Measurements from ENCODE around the gene SPACA6.
"Not testable (repeated sequence)": the region's sequence is repeated elsewhere in the genome, so short reads cannot be mapped to it uniquely, and the experiment has no call there.

Gene SPACA6, protein sequence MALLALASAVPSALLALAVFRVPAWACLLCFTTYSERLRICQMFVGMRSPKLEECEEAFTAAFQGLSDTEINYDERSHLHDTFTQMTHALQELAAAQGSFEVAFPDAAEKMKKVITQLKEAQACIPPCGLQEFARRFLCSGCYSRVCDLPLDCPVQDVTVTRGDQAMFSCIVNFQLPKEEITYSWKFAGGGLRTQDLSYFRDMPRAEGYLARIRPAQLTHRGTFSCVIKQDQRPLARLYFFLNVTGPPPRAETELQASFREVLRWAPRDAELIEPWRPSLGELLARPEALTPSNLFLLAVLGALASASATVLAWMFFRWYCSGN

DNA sequence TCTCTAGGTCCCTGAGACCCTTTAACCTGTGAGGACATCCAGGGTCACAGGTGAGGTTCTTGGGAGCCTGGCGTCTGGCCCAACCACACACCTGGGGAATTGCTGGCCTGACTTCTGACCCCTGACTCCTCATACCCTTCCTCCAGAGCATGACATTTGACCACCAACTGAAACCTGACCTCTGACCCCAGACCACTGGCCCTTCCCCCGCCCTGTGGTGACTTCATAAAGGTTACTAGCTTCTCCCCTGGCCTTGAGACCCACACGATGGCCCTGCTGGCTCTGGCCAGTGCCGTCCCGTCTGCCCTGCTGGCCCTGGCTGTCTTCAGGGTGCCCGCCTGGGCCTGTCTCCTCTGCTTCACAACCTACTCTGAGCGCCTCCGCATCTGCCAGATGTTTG is at the start of gene SPACA6:
TSS of gene SPACA6 (plus strand) at position 71 of the 400 bp plus-strand sequence. CDS start at position 268, 197 bp downstream.
- no peak for DNase-seq

DNA sequence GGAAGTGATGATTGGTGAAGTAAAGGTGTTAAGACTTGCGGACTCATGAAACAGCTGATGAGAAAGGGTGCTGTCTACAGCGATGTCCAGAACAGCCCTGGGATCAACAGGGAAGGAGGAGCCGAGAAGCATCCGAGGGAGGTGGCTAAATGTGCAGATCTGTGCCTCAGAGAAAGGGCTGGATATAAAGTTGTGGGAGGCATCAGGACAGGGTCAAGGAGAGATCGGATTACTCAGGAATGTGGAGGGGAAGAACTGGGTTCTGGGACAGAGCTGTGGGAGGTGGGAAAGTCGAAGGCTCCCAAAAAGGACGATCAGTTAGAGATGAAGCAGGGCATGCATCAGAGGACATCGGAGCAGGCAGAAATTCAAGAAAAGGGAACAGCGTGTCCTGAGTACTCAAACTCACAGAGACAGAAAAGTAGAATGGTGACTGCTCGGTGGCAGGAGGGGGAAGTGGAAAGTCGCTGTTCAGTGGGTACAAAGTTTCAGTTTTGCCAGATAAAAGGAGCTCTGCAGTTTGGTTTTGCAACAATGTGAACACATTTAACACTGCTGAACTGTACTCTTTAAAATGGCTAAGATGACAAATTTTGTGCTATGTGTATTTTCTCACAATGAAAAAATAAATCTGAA is 48.4 kb upstream of the SPACA6 start:
- DNase-seq, result no peak

DNA sequence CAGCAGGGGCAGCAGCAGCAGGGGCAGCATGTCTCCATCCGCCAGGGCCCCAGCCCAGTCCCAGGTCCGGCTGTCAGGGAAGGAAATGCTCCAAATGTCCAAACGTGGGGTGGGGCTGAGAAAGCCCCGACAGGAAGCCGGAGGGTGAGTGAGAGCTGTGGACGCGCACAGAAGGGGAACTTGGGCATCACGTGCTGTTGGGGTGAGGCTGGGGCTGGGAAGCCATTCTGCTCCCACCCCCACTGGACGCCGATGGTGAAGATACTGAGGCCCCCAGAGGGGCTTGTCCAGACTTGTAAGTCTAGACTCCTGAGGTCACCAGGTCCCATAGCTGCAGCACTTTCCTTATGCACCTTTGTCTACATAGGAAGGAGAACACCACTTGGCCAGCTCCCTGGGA is 46.4 kb upstream of the SPACA6 start, which contains the start of gene SIGLEC14:
TSS of gene SIGLEC14 (minus strand) at position 96 of the 400 bp plus-strand sequence. CDS start at position 30, 66 bp downstream.
- not testable (repeated sequence) for DNase-seq

DNA sequence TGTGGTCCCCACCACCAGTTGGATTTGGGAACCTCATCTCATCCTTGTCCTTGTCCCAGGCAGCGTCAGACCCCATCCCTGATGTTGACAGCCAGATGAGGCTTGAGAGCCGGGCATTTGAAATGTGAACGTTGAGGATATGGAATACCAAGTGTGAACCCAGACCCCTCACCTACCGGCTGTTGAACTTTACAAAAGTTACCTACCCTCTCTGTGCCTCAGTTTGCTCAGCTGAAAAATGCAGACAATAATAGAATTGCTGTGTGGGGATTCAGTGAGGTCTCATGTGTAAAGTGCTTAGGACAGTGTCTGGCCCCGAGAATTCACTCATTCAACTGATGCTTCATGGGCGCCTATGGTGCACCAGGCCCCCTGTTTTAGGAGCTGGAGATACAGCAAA is 45.8 kb upstream of the SPACA6 start:
- DNase-seq, result no peak

DNA sequence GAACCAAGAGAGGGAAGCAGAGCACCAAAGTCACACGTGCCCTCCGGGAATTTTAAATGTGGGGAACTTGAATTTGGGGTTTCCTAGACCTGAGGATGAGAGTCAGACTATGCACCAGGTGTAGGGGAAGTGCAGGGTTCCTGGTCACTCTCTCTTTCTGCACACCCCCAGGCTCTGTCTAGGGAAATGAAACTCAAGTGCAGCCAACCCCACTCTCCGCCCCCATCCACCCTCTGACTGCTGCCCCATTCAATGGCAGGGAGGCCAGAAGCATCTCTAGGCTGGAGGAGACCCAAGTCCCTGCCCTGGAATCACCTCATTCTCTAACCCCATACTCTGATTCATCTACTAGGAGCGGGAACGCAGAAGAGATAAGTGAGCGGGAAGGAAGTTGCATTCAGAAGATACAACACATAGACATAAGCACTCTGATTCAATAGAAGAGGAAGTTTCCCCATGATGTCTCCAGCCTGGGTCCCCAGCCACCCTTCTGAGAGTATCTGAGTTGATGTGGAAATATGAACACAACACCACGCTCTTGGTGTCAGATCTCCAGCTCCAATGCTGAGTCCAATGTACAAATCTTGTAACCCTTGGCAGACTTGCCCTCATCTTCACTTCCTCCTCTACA is 41.8 kb upstream of the SPACA6 start:
- DNase-seq, result no peak

DNA sequence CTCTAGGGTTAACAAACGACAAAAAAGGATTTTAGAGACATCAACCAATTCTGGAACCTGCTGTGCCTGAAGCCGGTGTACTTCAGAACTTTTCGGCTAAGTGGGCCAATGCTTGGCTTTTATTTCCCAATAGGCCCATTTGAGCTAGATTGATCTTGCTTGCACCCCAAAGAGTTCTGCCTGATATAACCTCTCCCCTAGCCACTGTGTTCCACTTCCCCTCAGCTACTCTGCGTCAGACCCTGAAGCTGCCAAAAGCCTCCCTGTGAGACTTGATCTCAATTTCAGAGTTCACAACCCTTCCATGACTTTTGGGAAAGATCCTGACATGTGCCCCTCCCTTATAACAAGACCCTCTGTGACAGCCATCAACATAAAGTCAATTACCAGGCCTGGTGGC is 40.9 kb upstream of the SPACA6 start:
- no peak for DNase-seq

DNA sequence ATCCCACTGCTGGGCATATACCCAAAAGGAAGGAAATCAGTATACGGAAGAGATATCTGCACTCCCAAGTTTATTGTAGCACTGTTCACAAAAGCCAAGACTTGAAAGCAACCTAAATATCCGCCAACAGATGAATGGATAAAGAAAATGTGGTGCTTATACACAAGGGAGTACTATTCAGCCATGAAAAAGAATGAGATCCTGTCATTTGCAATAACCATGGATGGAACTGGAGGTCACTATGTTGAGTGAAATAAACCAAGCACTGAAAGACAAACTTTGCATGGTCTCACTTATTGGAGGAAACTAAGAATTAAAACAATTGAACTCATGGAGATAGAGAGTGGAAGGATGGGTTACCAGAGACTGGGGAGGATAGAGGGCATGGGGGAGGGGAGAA is 40.0 kb upstream of the SPACA6 start:
- no peak for DNase-seq

DNA sequence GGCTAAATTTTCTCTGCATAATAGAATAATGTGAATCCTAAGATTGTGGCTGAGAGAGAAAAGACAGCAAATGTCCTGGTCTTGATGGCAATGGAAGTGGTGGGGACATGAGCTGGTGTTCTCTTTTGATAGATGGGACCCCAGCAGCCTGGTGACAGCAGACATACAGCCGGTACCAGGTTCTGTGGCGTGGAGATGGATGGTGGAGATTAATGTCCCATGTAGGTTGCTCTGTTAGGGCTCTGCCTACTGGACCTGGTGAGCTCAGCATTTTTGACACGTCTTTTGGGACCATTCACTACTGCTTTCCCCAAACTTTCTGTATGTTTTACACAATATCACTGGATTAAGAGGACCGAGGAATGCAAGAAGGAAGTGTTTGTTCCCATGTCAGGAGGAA is 38.3 kb upstream of the SPACA6 start:
- DNase-seq, result no peak

DNA sequence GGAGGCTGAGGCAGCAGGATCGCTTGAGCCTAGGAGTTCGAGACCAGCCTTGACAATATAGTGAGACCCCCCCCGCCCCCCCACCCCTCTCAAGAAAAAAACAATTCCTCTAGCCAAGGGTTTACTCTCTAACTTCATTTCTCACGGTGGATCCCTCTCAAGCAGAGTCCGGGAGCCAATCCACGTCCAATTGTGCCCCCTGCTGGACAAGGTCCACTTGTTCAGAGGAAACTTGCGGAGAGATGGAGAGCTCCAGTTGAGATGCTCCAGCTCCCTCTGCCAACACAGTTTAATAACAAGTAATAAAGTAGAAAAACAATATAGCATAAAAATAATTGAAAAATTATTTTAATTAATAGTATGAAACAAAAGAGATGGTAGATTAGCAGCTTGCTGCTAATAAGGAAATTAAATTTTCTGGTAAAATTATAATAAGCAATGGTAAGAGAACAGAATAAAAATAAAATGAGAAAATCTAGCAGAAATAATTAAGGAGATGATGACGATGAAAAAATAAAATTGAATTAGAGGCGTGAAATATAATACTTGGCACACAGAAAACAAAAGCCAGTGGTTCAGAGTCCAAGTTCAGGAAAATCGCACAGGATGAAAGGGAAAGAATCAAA is 32.0 kb upstream of the SPACA6 start:
- peak in 1 of 2 experiments; percentile 2 for DNase-seq

DNA sequence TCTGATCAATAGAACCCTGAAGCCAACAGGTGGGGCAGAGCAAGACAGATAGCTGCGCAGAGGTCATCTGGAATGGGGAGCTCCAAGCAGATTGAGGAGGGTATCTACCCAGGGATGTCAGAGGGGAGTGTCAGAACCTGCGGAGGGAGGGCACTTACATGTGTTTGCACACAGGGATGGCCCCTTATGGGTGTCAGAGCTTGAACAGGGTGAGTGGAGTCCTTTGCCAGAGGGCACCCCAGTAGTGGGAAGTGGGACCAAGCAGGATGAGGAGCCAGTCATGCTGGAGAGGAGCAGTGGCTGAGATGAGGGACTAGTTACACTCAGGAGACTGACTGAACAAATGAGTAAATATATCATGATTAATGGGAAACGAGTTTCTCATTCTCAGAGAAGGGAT is 29.5 kb upstream of the SPACA6 start:
- no peak for DNase-seq

DNA sequence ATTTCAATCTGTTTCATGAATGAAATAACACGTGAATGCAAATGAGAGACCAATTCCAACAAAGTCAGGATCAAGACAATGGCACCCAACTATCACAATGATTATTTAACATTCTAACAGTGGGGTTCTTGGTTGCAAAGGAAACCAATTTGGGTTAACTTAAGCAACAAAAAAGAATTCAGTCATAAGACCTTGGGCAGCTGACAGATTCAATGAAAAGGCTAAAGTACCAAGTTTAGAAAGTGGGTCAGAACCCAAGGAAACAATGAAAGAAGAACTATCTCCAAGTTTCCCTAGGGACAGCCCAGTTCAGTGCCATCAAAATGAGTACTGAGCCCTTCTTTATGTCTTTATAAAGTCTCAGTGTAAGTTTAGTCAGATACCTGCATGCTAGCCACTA is 29.0 kb upstream of the SPACA6 start:
- DNase-seq, result no peak

DNA sequence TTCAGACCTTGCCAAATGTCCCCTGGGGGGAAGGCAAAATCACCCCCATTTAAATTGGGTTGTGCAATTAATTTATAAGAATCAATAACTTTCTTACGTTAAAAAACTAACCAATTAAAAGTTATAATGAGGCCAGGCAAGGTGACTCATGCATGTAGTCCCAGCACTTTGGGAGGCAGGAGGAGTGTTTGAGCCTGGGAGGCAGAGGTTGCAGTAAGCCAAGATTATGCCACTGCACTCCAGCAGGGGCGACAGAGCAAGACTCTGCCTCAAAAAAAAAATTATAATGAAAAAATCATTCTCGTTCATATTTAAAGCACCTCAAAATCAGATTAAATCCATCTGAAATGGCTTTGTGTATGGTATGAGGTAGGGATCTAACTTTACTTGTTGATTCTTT is 28.1 kb upstream of the SPACA6 start:
- DNase-seq, result no peak

DNA sequence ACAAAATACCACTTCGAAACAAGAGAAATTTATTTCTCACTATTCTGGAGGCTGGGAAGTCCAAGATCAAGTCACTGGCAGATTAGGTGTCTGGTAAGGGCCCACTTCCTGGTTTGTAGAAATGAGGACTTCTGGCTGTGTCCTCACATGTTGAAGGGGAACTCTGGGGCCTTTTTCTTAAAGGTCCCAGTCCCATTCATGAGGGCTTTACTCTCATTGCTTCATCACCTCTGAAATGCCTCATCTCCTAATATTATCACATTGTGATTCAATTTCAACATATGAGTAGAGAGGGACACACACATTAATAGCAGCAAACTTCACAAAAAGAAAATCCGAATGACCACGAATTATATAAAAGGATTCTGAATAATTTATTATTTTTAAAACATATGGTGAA is 24.9 kb upstream of the SPACA6 start:
- no peak for DNase-seq

DNA sequence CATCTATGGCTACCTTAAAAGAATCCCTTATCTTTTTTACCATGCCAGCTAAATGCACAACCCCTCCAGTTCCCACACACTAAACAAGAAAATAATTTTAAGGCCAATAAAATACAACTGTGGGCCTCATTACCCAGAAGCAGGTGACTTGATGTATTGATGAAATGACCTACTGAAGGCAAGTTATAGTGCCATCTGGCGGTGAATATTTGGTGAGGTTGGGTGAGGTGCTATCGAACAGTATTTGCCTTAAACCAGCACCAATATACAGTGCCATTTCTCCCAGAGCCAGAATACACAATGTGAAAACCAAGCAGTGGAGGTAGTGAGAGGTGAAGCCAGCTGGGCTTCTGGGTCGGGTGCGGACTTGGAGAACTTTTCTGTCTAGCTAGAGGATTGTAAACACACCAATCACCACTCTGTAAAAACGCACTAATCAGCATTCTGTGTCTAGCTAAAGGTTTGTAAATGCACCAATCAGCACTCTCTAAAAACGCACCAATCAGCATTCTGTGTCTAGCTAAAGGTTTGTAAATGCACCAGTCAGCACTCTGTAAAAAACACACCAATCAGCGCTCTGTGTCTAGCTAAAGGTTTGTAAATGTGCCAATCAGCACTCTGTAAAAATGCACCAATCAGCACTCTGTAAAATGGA is 17.1 kb upstream of the SPACA6 start:
- not testable (repeated sequence) for DNase-seq

DNA sequence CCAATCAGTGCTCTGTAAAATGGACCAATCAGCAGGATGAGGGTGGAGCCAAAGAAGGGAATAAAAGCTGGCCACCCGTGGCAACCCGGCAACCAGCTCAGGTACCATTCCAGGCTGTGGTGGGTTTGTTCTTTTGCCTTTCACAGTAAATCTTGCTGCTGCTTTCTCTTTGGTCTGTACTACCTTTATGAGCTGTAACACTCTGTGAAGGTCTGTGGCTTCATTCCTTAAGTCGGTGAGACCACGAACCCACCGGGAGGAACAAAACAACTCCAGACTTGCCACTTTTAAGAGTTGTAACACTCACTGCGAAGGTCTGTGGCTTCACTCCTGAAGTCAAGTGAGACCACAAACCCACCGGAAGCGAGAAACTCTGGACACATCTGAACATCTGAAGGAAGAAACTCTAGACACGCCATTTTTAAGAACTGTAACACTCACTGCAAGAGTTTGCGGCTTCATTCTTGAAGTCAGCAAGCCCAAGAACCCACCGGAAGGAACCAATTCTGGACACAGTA is 16.5 kb upstream of the SPACA6 start:
- DNase-seq, result no peak

DNA sequence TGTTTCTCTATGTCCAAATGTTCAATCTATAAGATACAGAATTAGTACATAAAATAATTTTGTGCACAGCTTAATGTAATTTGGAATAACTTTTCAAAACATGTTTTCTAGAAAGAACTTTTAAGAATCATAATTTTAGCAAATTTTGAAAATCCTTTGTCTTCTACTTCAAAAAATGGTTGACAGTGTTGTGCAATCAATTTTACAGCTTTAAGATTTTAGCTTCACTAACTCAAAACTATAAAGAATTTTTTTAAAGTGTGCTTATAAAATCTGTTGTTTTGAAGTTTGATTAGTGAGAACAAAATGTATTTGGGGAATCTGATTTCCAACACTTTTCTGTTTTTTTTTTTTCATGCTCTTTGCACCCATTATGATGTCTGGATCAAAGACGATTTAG is 12.7 kb upstream of the SPACA6 start:
- DNase-seq, result no peak

DNA sequence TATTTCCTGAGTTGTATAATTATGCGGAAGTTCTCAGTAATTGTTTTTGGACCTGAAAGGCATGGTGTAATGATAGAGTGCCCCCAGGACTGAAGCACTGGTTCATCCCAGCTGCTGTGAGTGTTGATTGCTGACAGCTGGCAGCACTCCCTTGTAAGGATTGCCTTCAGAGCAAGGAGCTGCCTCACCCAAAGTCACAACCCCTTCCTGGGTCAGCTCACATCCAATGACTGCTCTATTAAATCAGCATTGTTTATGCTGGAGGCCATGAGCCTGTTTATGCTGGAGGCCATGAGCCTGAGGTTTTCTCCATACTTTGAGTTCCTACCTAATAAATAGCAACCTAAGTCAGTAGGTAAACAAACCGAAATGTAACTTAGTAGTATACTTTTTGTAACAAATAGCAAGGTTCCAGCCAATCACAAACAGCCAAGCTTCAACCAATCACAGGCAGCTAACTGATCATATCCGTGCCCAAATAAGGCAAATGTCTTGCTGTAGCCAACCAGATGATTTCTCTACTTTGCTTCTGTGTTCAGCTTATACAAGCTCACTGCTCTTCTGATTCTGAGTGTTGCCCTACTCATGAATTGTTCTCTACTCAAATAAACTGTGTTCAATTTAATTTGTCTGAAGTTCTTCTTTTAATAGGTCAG is 11.7 kb upstream of the SPACA6 start:
- no peak for DNase-seq

DNA sequence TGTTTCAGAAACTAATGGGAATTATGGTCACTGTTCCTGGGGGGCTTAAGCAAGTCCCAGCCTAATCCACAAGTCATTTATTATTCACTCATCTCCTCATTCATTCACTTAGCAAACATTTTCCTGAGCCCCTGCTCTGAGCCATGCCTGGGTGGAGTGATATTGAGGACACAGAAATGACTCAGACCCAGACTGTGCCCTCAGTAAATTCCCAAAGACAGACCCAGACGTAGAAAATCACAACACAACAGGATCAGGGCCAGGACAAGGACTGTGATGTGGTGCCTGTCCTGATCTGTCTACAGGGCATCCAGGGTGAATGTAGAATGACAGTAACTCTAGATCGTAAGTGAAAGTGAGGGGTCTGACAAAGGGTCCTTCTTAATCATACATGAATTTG is 7.0 kb upstream of the SPACA6 start:
- DNase-seq, result no peak

DNA sequence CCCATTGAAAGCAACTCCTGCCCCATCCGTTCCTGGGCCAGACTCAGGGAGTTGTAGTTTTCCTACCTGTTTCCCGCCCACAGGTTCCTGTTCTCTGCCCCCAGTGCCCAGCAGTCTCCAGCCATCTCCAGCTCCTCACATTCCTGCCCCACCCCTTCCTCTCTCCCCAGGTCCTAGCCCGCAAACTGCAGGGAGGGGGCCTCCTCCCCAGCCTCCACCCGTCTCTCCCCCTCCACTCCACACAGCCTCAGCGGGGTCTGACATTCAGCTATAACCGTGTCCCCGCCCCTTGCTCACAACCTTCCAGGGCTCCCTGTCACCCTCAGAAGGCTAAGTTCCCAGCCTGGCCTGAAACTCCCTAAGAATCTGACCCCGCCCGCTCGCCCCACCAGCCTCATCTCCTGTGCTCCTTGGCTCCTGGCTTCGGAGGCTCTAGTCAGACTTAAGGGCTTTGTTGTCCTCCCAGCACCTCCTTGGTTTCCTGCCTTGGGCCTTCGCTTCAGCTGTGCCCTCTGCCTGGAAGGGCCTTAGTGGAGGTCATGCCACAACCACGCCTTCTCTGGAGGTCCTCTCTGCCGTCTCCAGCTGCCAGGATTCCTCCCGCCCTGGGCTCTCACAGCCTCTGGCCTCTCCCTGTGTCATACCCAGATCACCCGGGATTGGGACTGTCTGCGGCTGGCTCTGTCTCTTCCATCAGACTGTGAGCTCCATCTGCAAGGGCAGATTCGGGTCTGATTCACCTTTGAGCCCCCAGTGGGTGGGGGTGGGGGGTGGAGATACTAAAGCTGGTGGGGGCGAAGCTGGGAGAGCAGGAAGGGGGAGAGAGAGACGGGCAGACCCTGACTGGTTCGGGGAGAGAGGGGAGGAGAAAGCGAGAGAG is 5.1 kb upstream of the SPACA6 start:
- DNase-seq, result no peak

DNA sequence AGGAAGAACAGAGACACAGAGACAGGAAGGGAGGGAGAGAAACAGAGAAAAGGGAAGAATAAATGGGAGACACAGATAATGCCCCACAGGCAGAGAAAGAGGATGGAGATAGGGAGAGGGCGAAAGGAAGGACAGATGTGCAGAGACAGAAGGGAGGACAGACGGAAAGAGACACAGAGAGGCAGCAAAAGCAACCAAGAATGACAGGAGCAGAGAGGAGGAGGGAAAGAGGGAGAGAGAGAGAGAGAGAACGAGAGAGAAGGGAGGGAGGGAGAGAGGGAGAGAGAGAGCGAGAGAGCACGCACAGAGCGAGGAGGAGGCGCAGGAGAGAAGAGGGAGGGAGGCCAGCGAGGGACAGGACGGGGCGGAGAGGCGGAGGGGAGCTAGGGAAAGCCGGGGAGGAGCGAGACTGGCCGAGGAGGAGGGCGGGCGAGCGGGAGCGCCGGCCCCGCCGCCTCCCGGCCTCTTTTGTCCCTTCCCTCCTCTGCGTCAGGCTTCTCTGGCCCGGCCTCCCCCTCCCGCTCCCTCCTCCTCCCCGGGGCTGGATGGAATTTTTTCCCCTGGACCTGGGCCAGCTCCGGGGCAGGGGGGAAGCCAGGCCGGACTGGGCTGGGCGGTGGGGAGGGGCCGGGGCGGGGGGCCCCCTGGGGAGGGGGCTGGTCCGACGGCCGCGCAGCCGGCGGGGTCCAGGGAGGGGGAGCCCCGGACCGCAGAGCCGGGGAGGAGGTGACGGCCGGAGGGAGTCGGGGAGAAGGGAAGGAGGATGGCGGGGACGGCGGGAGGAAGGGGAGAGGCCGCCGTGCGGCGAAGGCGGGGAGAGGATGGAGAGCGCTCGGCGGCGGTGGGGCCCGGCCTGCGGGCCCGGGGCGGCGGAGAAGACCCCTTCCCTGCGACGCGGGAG is 4.2 kb upstream of the SPACA6 start:
- DNase-seq, result no peak
